Fibroblast of the conjunctiva (primary cell): ENCODE measurements around the gene MMP8.

ENCODE experiments used
- DNase-seq: peaks from one replicate; pipeline ENCODE4 v3.0.0-alpha.2; 2010; ENCODE audit warnings: low read depth

The MMP8 gene

DNA sequence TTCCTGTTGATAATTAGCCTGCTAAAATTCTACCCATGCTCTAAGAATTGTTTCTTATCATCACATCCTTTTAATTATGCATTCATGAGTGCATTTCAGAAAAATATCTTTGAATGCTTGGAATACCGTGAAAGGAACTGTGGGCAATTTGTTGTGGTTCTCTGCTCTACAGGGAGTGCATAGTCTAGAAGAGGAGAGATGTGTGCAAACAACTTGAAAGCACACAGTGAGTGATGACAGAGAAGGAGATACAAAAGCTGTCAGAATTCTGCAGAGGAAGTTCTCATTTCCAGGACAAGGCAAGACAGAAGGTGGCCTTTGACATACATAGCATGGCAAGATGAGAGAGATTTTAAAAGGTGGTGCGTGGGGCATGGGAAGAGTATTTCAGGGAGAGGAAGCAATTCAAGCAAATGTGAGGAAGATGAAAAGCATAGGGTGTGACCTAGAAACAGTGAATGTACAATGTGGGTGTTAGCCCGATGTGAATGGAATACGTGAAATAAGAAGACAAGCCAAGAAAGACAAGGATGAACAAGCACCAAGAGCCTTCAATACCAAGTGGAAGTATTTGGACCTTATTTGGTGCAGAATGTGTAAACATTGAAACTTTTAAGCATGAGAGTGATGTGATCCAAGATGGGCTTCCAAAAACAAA is 5.0 kb downstream of the MMP8 start:
- no peak for DNase-seq

DNA sequence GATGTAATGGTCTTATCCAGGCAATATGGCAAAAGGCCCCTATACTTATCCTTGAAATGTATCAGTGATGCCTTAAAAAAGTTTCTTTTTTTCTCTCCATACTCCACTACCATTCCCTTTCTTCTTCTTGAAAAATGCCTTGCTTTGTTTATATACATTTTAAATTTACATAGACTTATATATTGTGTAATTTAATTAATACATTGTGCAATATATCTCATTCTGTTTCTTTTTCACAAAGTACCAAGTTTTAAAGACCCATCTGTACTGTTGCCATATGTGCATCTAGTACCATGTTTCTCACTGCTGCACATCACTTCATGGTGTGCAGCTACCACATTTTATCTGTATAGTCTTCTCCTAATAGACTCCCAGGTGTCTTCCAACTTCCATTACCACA is 7.5 kb downstream of the MMP8 start:
- no peak for DNase-seq

DNA sequence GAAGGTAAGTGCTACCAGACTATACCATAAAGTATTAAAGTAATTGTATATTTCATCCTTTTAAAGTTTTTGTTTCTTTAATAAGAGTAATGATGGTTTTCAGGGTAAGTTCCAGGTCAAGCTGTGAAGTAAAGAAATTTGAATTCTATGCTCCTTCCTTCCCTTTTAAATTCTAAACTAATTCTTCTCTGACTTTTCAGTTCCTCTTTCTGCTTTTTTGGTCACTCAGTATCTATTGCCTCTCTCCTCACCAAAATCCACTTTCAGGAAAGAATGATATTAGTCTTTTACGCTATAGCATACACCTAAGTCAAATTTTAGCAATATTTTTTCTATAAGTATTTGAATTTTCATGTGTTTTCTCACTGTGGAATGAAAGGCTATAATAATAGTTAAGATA is 8.2 kb downstream of the MMP8 start:
- no peak for DNase-seq

DNA sequence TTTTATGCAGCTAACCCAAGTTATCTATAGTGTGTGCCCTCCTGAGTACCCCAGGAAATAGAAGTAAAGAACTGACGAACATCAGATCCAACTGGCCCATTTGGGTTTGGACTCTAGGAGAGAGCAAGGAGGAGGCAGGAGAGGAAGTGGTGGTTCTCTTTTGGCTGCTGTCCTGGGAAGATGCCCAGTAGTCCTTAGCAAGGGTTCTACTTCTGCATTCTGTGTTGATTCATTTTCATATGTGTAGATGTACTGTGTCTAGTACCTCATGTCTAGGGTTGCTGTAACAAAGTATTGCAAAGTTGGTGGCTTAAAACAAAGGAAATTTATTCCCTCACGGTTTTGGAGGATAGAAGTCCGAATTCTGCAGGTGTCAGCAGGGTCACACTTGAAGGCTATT is 12.6 kb downstream of the MMP8 start:
- no peak for DNase-seq

DNA sequence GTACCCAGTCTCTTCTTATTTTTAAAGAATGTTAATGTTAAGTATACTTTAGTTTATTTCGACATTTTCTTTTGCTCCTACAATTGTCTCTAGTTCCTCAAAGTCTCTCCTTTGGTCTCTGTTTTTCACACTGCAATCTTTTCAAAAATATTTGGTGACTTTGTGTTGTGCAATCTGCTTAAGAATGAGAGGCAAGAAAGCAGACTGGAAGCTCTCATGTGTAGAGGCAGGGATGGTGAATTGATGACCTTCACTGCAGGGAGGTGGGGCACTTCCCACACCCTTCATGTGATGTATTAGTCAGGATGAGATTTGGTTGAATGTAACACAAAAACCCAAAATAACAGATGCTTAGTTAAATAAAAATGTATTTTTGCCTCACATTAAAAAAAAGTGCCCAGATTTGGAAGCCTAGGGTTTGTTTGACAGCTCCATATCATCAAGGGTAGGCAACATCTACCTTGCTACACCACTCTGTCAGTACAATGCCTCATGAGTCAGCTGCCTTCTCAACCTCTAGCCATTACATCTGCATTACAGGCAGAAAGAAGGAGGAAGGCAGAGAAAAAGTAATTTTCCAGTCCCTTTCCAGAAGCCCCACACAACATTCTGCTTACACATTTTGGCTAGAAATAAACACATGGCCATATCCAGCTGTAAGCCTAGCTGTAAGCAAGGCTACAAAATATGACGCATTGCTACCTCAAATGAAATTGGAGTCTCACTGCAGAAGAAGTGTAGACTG is 15.4 kb downstream of the MMP8 start:
- no peak for DNase-seq

DNA sequence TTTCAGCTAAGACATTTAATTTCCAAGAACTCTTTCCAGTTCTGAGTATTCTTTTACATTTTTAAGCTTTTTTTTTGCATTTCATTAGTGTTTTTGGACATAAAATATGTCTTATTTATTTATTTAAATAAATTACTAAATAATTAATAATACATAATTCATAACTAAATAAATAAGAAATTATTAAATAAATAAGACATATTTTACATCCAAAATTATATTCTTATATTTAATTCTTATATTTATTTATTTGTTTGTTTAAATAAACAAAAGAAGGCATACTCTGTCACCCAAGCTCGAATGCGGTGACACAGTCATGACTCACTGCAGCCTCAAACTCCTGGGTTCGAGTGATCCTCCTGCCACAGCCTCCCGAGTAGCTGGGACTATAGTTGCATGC is 16.1 kb downstream of the MMP8 start:
- no peak for DNase-seq

DNA sequence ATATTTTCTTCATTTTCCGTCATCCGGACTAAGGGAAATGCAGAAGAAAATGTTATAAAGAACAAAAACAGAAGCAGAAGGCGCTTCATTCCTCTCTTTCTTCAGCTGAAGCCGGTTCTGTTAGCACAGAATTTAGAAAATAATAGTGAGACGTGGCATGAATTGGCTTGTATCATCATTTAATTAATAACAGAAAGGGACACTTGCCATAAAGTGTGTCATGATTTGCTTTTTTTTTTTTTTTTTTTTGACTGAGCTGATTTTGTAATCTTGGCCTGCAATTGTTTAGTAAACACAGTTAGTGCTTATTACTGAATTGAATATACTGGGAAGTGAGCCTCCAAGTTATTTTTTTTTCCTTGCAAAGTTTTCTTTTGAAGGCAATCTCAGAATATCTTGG is 19.1 kb downstream of the MMP8 start, which contains the start of gene MMP27:
MMP27 (minus strand) TSS at position 144 of the 400 bp plus-strand sequence; CDS start at position 89, 55 bp downstream.
- no peak for DNase-seq

DNA sequence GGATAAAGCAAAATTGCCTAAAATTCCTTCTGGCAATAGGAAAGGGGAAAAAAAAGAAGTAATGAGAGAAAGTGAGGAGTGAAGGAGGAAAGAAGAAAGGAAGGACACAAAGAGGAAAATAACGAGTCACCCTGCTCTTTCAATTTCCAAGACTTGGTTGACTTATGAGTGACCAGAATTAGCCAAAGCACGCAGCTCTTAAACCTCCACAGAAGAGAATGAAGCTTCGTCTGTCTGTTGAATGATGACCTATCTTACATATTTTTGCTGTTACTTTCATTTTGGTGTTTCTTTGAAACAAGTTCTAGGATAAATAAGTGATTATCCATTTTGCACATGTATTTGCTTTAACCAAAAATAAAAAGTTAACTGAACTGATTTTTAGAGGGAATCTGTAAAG is 19.9 kb downstream of the MMP8 start:
- DNase-seq, result no peak

DNA sequence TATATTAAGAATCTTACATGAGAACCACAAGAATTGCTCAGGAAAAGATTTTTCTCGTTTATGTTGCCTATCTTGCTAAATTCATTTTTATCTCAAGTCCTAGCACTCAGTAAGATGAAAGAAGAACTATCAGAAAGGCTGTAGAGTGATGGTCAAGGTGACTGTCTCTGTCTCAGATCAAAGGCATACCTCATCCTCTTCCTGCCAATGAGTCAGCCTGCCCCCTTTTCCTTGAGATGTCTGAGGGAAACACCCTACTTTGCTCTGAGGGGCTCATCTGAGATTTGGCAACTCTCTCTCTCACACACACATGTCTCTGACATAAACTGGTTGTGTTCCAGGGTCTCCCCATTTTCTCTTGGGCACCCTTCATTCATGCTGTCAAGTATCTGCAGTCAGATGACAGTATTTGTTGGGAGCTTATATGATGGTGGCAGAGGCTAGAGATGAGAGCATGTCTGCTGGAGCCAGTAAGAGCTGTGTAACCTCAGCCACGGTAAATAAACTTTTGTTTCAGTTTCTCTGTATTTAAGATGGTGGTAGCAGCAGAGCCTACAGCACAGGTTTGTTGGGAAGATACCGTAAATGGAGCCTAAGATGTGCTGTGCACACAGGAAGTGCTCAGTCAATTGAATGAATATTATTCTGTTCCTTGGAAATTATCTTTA is 20.8 kb downstream of the MMP8 start:
- no peak for DNase-seq

DNA sequence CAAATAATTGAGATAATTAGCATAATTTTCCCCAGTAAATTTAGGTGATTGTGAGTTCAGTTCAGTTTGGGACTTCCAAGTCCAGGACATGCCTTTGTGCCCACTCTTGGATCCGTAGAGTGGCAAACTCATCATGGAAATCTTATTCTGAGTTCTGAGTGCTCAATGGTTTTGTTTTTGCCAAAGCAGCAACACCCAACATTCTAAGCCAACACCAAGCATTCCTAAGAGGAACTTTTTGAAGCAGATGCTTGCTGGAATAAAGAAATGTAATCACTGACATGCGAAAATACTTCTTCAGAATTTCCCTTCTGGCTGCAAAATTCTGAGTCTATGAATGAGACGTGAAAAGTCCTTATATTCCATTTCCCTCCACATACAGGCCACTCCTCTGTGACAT is 29.6 kb downstream of the MMP8 start:
- no peak for DNase-seq

DNA sequence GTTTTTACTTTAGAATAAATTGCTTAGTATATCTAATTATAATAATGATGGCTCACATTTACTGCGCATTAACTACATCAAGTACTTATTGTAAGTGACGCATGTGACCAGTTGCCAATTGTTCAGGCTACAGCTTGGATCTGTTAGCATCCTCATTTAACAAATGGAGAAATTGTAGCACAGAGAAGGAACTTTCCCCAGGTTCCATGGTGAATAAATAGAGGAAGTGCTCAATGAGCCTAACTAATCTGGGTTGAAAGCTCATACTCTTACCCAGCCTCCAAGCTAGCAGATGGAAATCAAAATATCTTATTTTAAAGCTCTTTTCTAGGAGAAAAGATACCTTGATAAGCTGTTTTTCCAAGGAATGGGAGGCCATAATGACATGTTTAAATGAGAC is 39.0 kb downstream of the MMP8 start:
- DNase-seq, result no peak

DNA sequence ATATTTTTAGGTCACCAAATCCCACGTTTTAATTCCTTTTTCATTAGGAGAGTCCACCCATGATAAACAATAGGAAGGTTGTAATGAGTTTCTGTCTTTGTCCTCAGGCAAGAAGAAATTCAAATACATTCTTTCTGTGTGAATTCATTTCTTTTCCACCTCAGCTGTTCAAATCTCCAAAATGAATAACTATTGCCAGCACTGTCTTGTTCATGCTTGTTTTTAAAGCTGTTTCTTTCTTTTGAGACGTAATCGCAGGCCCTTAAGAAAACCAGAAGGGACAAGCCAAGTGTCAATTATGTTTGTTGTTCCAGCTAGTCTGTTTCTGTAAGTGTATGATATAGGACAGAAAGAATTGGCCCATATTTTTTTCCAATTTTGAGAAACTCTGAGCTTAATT is 39.4 kb downstream of the MMP8 start:
- no peak for DNase-seq

DNA sequence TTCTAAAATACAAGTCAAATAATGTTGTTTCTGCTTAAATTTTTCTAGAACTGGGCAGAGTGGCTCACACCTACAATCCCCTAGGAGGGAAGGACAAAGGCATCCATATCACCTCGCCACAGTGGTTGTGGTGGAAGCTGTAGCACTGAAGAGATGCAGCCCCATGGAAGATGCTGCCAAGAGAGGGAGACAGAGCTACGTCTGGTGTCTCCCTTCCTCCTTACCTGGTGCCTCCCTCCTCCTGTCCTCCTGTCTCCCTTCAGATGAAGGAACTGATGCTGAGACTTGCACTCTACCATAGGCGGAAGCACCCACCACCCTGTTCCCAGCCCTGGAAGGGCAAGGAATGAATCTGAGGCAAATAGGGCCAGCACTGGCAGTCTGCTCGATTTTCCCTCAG is 41.5 kb downstream of the MMP8 start:
- no peak for DNase-seq

DNA sequence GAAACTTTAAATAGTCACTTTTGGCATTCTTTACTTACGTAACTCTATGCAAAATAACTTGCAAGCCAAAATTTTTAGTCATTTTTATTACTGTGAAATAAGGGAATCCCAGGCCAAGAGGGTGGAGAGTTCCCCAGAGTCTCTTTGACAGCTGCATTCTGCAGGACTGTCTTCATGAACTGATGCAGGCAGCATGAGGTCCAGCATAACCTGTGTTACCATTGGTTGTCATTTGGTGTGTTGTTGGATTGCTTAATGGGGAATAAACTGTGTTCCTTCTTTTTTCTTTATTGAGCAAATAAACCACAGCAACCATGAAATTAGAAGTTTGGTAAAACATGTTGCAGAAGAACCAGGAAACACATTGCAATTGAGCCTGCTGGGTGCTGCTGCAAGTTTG is 43.8 kb downstream of the MMP8 start:
- DNase-seq, result peak; percentile 9

DNA sequence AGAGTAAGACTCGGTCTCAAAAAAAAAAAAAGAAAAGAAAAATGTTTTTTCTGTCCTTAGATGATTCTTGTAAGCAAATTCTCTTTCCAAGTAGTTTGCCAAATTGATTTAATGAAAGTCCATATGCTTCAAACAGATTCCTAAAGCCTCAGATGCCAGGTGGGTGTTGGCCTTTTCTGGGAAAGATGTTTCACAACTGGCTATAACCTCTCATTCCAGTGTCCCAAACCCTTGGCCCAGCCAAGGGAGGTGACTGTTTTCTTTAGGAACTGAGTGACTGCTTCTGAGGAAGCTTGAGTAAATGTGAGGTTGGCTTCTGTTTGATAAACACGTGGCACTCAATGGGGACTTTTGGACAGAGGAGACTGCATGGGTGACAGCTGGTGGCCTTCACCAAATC is 46.7 kb downstream of the MMP8 start:
- no peak for DNase-seq

DNA sequence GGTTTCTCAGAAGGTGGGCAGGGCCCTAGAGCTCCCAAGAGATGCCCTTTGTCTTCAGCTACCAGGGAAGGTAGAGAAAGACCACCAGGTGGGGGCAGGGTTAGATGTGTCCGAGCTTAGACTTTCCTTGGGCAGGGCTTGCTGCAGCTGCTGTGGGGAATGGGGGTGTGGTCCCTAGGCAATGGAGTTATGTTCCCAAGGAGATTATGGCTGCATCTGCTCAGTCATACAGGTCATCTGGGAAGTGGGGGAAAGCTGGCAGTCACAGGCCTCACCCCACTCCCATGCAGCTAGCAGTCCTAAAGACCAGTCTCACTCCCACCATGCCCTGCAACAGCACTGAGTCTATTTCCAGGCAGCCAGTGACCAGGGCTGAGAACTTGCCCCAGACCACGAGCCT is 48.7 kb downstream of the MMP8 start:
- DNase-seq, result no peak

DNA sequence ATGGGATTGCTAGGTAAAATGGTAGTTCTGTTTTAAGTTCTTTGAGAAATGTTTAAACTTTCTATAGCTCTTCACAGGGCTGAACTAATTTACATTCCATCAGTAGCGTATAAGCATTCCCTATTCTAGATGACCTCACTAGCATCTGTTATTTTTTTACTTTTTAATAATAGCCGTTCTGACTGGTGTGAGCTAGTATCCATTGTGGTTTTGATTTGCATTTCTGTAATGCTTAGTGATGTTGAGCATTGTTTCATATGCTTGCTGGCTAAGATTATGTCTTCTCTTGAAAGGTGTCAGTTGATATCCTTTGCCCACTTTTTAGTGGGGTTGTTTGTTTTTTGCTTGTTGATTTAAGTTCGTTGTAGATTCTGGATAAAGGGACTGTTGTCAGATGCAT is 55.1 kb downstream of the MMP8 start:
- DNase-seq, result no peak

DNA sequence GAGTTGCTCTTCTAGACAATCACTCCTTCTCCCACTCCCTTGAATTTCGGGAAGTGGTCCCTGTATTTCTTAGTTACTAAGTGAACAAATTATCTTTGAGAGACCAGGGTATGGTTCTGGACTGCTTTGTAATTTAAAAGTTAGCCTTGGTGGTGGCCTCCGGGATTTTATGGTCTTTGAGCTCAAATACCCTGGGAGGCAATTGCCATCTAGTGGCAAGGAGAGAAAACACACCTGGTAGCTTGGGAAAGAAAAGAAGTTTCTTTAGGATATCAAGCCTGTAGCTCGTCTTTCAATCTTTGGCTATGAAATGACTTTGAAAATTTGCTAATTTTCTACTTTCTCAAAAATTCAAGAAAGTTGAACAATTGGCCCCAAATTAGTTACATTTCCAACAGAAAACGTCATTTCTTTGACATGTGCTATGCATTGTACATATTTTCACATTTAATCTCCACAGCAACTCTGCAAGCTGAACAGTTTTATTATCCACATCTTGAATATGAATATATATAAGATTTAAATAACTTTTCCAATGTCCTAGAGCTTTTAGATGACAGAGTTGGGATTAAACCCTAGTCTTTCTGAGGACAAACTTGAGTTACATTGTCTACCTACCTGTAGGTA is 58.3 kb downstream of the MMP8 start:
- DNase-seq, result peak; percentile 29

DNA sequence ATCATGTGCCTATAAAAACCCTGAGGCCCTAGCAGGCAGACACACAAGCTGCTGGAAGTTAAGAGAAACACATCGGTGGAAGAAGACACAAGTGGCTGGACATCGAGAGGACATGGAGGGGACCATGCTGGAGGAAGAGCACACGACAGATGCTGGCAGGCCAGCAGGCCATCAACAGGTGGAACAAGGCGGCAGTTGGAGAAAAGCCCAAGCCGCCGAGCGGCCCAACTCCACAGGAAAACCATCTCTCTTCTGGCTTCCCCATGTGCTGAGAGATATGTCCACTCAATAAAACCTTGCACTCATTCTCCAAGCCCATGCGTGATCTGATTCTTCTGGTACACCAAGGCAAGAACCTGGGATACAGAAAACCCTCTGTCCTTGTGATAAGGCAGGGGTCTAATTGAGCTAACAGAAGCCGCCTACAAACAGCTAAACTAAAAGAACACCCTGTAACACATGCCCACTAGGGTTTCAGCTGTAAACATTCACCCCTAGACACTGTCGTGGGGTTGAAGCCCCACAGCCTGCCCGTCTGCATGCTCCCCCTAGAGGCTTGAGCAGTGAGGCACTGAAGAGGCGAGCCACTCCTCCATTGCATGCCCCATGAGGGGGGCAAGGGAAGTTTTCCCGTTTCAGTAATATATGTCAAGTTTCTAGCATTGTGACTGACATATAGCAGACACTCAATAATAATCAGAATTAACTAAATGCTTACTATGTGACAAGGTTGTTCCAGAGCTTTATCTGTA is 60.6 kb downstream of the MMP8 start:
- DNase-seq, result no peak

DNA sequence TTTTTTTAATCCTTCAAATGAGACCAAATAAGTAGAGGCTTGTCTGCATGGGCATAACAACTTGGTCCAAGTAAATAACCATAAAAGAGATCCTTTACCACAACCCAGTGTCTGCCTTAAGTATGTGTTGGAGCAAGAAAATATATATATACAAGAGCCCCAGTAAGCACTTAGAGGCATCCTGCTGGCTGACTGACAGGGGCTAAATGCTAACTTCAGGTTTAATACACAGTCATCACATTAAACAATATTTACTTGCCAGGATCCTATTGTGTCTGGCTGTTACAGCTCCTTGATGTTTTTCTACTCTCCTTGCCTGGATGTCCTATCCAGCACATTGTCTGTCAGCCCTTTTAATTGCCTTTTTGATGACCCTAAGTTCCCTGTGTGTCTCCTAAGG is 62.1 kb downstream of the MMP8 start:
- DNase-seq, result no peak
